ENCODE results near the gene PCDHGA9. TPM values are rescaled to one million over a fixed set of nuclear protein-coding genes. Genes with fewer than 3 reads are reported as not detected.
"Not testable (repeated sequence)": the region's sequence is repeated elsewhere in the genome, so short reads cannot be mapped to it uniquely, and the experiment has no call there.

The PCDHGA9 gene
- polyA plus RNA-seq, 12 donors, result 2.8 to 5.2 (median 4.2) TPM; not detected in 1

DNA sequence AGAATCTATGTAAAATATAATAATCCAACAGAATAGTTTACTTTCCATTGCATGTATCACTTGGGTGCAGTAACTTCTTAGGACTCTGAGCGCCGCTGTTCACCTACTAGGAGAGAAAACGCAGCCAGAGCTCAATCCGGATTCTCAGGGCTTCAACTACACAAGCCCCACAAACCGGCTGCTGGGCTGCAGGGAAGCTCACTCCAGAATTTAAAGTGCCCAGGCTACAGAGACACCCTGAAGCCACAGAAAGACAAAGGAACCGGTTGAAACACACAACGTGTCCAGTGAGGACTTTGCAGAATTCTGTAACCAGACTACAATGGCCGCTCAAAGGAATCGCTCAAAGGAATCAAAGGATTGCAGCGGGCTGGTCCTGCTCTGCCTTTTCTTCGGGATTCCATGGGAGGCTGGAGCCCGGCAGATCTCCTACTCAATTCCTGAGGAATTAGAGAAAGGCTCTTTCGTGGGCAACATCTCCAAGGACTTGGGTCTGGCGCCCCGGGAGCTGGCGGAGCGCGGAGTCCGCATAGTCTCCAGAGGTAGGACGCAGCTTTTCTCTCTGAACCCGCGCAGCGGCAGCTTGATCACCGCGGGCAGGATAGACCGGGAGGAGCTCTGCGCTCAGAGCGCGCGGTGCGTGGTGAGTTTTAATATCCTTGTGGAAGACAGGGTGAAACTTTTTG lies 10.4 kb downstream of the PCDHGA9 start, which contains the start of gene PCDHGA10:
Gene PCDHGA10 (plus strand): TSS at position 134 of the 686 bp plus-strand sequence. CDS start 189 bp downstream, at position 323.
- no peak for DNase-seq

DNA sequence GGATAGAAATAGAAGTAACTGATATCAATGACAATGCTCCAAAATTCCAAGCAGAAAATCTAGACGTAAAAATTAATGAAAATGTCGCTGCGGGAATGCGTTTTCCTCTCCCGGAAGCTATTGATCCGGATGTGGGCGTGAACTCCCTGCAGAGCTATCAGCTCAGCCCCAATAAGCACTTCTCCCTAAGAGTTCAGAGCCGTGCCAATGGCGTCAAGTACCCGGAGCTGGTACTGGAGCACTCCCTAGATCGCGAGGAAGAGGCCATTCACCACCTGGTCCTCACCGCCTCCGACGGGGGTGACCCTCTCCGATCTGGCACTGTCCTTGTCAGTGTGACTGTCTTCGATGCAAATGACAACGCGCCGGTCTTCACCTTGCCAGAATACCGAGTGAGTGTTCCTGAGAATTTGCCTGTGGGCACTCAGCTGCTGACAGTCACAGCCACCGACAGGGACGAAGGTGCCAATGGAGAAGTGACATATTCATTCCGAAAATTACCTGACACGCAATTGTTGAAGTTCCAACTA lies 11.0 kb downstream of the PCDHGA9 start:
- no peak for DNase-seq

DNA sequence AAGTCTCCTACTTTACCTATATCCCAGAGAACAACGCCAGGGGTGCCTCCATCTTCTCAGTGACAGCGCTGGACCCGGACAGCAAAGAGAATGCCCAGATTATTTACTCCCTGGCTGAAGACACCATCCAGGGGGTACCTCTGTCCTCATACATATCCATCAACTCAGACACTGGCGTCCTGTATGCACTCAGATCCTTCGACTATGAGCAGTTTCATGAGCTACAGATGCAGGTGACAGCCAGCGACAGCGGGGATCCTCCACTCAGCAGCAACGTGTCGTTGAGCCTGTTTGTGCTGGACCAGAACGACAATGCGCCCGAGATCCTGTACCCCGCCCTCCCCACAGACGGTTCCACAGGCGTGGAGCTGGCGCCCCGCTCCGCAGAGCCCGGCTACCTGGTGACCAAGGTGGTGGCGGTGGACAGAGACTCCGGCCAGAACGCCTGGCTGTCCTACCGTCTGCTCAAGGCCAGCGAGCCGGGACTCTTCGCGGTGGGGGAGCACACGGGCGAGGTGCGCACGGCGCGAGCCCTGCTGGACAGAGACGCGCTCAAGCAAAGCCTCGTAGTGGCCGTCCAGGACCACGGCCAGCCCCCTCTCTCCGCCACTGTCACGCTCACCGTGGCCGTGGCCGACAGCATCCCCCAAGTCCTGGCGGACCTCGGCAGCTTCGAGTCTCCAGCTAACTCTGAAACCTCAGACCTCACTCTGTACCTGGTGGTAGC lies 12.1 kb downstream of the PCDHGA9 start:
- not testable (repeated sequence) for DNase-seq

DNA sequence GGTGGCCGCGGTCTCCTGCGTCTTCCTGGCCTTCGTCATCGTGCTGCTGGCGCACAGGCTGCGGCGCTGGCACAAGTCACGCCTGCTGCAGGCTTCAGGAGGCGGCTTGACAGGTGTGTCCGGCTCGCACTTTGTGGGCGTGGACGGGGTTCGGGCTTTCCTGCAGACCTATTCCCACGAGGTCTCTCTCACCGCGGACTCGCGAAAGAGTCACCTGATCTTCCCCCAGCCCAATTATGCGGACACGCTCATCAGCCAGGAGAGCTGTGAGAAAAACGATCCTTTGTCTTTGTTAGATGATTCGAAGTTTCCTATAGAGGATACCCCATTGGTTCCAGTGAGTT lies 12.7 kb downstream of the PCDHGA9 start:
- DNase-seq, result not testable (repeated sequence)

DNA sequence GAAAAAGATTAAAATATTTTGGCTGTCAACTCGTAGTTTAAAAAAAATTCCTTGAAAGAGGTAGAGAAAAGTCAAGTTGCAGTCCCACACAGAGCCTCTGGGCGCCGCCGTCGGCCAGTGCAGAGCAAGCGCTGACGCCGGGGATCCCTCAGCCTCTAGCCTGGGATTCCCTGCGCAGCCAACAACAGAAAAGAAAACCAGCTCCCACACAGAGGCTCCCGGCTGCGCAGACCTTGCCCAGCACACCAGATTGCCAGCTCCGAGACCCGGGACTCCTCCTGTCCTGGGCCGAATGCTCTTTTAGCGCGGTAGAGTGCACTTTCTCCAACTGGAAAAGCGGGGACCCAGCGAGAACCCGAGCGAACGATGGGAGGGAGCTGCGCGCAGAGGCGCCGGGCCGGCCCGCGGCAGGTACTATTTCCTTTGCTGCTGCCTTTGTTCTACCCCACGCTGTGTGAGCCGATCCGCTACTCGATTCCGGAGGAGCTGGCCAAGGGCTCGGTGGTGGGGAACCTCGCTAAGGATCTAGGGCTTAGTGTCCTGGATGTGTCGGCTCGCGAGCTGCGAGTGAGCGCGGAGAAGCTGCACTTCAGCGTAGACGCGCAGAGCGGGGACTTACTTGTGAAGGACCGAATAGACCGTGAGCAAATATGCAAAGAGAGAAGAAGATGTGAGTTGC lies 15.1 kb downstream of the PCDHGA9 start, which contains the start of gene PCDHGB7:
Gene PCDHGB7 (plus strand): TSS at position 184 of the 679 bp plus-strand sequence. CDS start 183 bp downstream, at position 367.
- peak; percentile 31 for DNase-seq

DNA sequence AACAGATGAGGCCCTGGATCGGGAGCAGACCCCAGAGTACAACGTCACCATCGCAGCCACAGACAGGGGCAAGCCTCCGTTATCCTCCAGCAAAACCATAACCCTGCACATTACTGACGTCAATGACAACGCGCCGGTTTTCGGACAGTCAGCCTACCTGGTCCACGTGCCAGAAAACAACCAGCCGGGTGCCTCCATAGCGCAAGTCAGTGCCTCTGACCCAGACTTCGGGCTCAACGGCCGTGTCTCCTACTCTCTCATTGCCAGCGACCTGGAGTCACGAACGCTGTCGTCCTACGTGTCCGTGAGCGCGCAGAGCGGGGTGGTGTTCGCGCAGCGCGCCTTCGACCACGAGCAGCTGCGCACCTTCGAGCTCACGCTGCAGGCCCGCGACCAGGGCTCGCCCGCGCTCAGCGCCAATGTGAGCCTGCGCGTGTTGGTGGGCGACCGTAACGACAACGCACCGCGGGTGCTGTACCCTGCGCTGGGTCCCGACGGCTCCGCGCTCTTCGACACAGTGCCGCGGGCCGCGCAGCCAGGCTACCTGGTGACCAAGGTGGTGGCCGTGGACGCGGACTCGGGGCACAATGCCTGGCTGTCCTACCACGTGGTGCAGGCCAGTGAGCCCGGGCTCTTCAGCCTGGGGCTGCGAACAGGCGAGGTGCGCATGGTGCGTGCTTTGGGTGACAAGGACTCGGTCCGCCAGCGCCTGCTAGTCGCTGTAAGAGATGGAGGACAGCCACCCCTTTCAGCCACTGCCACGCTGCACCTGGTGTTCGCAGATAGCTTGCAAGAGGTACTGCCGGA lies 16.7 kb downstream of the PCDHGA9 start:
- DNase-seq, result no peak

DNA sequence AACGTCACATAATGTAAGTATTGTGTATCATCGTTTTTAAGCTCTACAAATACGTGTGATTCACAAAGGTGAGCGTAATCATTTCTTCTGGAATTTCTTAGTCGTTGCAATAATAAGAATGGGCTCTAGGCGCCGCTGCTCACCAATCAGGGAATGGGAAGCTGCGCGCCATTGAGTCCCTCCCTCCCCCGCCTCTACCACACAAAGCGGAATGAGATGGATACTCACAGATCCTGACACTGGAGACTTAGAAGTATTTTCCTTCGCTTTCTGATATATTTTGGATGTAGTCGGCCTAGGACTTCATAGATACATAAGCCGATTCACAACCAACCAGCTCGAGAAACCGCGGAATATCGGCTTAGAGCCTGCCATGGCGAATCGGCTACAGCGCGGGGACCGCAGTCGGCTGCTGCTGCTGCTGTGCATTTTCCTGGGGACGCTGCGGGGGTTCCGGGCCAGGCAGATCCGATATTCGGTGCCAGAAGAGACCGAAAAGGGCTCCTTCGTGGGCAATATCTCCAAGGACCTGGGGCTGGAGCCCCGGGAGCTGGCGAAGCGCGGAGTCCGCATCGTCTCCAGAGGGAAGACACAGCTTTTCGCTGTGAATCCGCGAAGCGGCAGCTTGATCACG lies 18.4 kb downstream of the PCDHGA9 start, which contains the start of gene PCDHGA11:
Gene PCDHGA11 (plus strand): TSS at position 197 of the 634 bp plus-strand sequence. CDS start 177 bp downstream, at position 374.
- peak; percentile 27 for DNase-seq

DNA sequence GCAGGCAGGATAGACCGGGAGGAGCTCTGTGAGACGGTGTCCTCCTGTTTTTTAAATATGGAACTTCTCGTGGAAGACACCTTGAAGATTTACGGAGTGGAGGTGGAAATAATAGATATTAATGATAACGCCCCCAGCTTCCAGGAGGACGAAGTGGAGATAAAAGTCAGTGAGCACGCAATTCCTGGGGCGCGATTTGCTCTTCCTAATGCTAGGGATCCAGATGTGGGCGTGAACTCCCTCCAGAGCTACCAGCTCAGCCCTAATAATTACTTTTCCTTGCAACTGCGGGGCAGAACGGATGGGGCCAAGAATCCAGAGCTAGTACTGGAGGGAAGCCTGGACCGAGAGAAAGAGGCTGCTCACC lies 18.9 kb downstream of the PCDHGA9 start:
- DNase-seq, result no peak

DNA sequence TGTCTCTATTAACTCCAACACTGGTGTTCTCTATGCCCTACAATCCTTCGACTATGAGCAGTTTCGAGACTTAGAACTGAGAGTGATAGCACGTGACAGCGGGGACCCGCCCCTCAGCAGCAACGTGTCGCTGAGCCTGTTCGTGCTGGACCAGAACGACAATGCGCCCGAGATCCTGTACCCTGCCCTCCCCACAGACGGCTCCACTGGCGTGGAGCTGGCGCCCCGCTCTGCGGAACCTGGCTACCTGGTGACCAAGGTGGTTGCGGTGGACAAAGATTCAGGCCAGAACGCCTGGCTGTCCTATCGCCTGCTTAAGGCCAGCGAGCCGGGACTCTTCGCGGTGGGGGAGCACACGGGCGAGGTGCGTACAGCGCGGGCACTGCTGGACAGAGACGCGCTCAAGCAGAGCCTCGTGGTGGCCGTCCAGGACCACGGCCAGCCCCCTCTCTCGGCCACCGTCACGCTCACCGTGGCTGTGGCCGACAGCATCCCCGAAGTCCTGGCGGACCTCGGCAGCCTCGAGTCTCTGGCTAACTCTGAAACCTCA lies 20.2 kb downstream of the PCDHGA9 start:
- no peak for DNase-seq

DNA sequence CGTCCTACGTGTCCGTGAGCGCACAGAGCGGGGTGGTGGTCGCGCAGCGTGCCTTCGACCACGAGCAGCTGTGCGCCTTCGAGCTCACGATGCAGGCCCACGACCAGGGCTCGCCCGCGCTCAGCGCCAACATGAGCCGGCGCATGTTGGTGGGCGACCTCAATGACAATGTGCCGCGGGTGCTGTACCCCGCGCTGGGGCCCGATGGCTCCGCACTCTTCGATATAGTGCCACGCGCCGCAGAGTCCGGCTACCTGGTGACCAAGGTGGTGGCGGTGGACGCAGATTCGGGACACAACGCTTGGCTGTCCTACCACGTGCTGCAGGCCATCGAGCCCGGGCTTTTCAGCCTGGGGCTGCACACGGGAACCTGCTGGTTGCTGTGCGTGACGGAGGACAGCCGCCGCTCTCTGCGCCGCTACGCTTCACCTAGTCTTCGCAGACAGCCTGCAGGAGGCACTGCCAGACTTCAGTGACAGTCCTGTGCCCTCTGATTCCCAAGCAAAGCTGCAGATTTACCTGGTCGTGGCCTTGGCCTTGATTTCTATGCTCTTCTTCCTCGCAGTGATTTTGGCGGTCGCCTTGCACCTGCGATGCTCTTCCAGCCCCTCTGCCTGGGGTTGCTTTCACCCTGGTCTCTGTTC lies 25.3 kb downstream of the PCDHGA9 start:
- DNase-seq, result no peak

DNA sequence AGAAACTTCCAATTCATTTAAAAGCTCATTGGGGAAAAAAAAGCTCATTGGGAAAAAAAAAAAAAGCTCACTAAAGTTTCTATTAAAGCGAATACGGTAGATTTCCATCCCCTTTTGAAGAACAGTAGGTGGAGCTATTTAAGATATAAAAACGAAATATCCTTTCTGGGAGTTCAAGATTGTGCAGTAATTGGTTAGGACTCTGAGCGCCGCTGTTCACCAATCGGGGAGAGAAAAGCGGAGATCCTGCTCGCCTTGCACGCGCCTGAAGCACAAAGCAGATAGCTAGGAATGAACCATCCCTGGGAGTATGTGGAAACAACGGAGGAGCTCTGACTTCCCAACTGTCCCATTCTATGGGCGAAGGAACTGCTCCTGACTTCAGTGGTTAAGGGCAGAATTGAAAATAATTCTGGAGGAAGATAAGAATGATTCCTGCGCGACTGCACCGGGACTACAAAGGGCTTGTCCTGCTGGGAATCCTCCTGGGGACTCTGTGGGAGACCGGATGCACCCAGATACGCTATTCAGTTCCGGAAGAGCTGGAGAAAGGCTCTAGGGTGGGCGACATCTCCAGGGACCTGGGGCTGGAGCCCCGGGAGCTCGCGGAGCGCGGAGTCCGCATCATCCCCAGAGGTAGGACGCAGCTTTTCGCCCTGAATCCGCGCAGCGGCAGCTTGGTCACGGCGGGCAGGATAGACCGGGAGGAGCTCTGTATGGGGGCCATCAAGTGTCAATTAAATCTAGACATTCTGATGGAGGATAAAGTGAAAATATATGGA lies 27.9 kb downstream of the PCDHGA9 start, which contains the start of gene PCDHGA12:
Gene PCDHGA12 (plus strand): TSS at position 176 of the 782 bp plus-strand sequence. CDS start 253 bp downstream, at position 429.
- DNase-seq, result no peak

DNA sequence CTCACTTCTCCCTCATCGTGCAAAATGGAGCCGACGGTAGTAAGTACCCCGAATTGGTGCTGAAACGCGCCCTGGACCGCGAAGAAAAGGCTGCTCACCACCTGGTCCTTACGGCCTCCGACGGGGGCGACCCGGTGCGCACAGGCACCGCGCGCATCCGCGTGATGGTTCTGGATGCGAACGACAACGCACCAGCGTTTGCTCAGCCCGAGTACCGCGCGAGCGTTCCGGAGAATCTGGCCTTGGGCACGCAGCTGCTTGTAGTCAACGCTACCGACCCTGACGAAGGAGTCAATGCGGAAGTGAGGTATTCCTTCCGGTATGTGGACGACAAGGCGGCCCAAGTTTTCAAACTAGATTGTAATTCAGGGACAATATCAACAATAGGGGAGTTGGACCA lies 28.7 kb downstream of the PCDHGA9 start:
- no peak for DNase-seq

DNA sequence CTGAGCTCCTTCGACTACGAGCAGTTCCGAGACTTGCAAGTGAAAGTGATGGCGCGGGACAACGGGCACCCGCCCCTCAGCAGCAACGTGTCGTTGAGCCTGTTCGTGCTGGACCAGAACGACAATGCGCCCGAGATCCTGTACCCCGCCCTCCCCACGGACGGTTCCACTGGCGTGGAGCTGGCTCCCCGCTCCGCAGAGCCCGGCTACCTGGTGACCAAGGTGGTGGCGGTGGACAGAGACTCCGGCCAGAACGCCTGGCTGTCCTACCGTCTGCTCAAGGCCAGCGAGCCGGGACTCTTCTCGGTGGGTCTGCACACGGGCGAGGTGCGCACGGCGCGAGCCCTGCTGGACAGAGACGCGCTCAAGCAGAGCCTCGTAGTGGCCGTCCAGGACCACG lies 29.7 kb downstream of the PCDHGA9 start:
- not testable (repeated sequence) for DNase-seq

DNA sequence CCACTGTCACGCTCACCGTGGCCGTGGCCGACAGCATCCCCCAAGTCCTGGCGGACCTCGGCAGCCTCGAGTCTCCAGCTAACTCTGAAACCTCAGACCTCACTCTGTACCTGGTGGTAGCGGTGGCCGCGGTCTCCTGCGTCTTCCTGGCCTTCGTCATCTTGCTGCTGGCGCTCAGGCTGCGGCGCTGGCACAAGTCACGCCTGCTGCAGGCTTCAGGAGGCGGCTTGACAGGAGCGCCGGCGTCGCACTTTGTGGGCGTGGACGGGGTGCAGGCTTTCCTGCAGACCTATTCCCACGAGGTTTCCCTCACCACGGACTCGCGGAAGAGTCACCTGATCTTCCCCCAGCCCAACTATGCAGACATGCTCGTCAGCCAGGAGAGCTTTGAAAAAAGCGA lies 30.1 kb downstream of the PCDHGA9 start:
- DNase-seq, result not testable (repeated sequence)

DNA sequence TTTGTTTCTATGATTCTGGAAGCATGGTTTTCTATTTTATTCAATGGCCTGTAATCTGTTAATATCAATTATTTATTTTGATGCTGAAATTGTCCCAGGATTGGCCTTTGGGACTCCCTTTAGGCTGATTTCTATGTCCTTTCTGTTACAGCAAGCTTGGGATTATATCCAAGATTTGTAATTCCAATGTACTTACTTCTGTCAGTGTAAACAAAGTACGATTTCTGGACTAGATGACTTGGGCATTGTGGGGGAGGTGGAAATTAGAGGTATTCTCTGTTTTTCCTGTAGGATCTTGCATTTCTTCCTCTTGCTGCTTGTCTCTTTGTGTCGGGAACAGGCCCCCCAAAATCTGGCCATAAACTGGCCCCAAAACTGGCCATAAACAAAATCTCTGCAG lies 31.4 kb downstream of the PCDHGA9 start:
- no peak for DNase-seq

DNA sequence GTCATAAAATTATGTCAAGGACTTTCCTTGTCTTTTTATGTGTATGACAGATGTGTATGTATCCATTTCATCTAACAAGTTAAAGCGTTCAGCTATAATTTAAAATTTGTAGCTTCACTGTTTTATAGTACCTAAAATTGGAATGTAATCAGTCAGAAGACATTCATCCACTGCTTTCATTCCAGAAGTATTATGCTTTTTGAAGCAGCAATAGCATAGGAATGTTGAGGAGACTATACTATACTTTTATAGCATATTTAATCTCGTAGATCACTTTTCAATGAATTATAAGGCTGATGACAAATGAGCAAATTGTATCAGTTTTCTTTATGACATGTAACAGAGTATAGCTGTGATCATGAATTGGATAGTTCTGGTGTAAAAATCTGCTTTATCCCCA lies 34.6 kb downstream of the PCDHGA9 start:
- no peak for DNase-seq

DNA sequence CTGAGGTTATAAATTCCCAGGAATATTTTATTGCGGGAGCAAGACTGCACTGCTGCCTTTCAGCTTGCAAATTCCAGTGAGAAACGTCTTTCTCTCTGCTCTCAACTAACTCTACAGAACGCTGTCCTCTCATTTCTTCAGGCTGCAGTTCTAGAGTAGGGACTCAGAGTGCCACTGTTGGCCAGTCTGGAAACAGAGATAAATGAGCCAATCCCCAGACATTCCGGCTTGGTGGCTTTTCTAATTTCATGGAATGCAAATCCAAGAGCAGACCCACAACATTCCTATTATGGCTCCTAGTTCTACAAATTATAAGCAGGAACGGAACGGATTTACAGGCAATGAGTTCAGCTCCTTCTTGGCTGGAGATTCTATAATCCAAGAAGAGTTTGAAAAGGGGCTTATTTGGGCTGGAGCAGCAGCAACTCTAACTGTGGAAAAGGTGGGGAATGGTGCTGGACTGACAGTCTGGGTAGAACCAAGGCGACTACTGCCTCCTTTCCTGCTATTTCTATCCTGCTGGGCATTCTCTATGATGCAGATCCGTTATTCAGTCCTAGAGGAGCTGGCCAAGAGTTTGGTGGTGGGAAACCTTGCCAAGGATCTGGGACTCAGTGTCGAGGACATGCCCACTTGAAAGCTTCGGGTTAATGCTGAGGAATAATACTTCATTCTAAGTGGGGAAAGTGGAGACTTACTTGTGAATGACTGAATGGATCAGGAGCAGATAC lies 37.0 kb downstream of the PCDHGA9 start:
- no peak for DNase-seq

DNA sequence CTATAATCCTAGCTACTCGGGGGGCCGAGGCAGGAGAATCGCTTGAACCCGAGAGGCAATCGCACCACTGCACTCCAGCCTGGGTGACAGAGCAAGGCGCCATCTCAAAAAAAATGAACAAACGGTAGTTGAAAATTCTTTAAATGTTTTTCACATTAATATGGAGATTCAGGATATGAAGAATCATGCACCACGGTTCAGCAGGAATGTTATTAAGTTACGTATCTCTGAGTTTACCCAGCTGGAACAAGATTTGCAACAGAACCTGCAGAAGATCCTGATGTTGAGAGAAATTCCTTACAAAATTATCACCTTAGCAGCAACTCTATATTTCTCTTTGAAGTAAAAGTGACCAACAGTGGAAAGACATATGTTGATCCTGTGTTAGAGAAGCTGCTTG lies 37.8 kb downstream of the PCDHGA9 start:
- no peak for DNase-seq

Measured in muscle of arm (tissue), 12 donors.